Stimulated activated CD8-positive, alpha-beta memory T cell treated with anti-CD3 and anti-CD28 coated beads, Interleukin-7, amount 100 ng/mL, for 24 hours (primary cell): ENCODE measurements around the gene ABLIM2.

ENCODE experiments used
- DNase-seq: peaks from one replicate; pipeline ENCODE4 v3.0.0-alpha.2; 2020; ENCODE audit warnings: low read depth

ABLIM2 gene

GRCh38 chr4:8136529-8136928, 22.1 kb downstream of the ABLIM2 start:
- DNase-seq, result no peak

- no peak for DNase-seq
Measured at GRCh38 chr4:8135666-8136065, 22.9 kb downstream of the ABLIM2 start.

- no peak for DNase-seq
Measured at GRCh38 chr4:8133897-8134563, 24.6 kb downstream of the ABLIM2 start.

GRCh38 chr4:8132947-8133705, 25.5 kb downstream of the ABLIM2 start:
- DNase-seq, result no peak

GRCh38 chr4:8132400-8132799, 26.2 kb downstream of the ABLIM2 start:
- DNase-seq, result no peak

- DNase-seq, result no peak
Measured at GRCh38 chr4:8131826-8132225, 26.8 kb downstream of the ABLIM2 start.

- no peak for DNase-seq
Measured at GRCh38 chr4:8131210-8131609, 27.4 kb downstream of the ABLIM2 start.

- no peak for DNase-seq
Measured at GRCh38 chr4:8130346-8131066, 28.1 kb downstream of the ABLIM2 start.

GRCh38 chr4:8129785-8130184, 28.8 kb downstream of the ABLIM2 start:
- no peak for DNase-seq

GRCh38 chr4:8129136-8129535, 29.5 kb downstream of the ABLIM2 start:
- no peak for DNase-seq

GRCh38 chr4:8128100-8128856, 30.3 kb downstream of the ABLIM2 start:
- no peak for DNase-seq

GRCh38 chr4:8127051-8127826, 31.4 kb downstream of the ABLIM2 start:
- no peak for DNase-seq

- no peak for DNase-seq
Measured at GRCh38 chr4:8126523-8126922, 32.1 kb downstream of the ABLIM2 start.

- DNase-seq, result no peak
Measured at GRCh38 chr4:8125526-8126056, 33.0 kb downstream of the ABLIM2 start.

- no peak for DNase-seq
Measured at GRCh38 chr4:8123870-8124269, 34.7 kb downstream of the ABLIM2 start.

- no peak for DNase-seq
Measured at GRCh38 chr4:8123389-8123788, 35.2 kb downstream of the ABLIM2 start.

- no peak for DNase-seq
Measured at GRCh38 chr4:8122746-8123145, 35.9 kb downstream of the ABLIM2 start.

GRCh38 chr4:8121292-8122015, 37.2 kb downstream of the ABLIM2 start:
- no peak for DNase-seq

GRCh38 chr4:8120501-8120900, 38.1 kb downstream of the ABLIM2 start:
- DNase-seq, result no peak

- DNase-seq, result no peak
Measured at GRCh38 chr4:8119877-8120276, 38.7 kb downstream of the ABLIM2 start.

GRCh38 chr4:8118531-8118930, 40.1 kb downstream of the ABLIM2 start:
- DNase-seq, result no peak
